Measurements from ENCODE around the gene TOP1.

Gene TOP1

DNA sequence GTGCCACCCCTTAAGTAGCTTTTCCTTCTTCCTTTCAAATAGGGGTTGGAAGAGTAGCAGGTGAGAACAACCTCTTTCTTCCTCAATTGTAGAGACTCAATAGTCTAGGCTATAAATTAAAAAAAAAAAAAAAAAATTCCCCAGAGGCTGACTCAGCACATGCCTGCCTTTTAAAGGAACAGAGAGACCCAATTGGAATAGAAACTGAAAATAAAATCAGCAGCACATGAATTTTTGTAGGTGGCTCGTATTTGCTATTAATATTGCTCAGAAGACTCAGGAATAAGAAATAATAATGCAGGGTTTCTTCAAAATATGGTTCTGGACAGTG, 19.3 kb downstream of the TOP1 start (continued):
- TF ChIP-seq, protein P1, sequence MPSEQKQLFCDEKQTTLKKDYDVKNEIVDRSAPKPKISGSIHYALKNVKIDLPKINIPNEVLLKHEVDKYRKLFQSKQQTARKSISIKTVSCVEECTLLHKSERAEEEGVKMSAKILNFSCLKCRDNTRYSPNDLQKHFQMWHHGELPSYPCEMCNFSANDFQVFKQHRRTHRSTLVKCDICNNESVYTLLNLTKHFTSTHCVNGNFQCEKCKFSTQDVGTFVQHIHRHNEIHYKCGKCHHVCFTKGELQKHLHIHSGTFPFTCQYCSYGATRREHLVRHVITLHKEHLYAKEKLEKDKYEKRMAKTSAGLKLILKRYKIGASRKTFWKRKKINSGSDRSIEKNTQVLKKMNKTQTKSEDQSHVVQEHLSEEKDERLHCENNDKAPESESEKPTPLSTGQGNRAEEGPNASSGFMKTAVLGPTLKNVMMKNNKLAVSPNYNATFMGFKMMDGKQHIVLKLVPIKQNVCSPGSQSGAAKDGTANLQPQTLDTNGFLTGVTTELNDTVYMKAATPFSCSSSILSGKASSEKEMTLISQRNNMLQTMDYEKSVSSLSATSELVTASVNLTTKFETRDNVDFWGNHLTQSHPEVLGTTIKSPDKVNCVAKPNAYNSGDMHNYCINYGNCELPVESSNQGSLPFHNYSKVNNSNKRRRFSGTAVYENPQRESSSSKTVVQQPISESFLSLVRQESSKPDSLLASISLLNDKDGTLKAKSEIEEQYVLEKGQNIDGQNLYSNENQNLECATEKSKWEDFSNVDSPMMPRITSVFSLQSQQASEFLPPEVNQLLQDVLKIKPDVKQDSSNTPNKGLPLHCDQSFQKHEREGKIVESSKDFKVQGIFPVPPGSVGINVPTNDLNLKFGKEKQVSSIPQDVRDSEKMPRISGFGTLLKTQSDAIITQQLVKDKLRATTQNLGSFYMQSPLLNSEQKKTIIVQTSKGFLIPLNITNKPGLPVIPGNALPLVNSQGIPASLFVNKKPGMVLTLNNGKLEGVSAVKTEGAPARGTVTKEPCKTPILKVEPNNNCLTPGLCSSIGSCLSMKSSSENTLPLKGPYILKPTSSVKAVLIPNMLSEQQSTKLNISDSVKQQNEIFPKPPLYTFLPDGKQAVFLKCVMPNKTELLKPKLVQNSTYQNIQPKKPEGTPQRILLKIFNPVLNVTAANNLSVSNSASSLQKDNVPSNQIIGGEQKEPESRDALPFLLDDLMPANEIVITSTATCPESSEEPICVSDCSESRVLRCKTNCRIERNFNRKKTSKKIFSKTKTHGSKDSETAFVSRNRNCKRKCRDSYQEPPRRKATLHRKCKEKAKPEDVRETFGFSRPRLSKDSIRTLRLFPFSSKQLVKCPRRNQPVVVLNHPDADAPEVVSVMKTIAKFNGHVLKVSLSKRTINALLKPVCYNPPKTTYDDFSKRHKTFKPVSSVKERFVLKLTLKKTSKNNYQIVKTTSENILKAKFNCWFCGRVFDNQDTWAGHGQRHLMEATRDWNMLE (tag by site-specific recombination; conservative IDR thresholded peaks at IDR 0.05; ENCODE audit: low read depth): no peak
- TF ChIP-seq ZXDB (tag by site-specific recombination; IDR thresholded peaks at IDR 0.05) (peak; percentile 16; the same call in 1 of the 2 replicates), ZNF514 (tag by site-specific recombination; IDR thresholded peaks at IDR 0.05) (no peak)
- TF ChIP-seq, protein P2, sequence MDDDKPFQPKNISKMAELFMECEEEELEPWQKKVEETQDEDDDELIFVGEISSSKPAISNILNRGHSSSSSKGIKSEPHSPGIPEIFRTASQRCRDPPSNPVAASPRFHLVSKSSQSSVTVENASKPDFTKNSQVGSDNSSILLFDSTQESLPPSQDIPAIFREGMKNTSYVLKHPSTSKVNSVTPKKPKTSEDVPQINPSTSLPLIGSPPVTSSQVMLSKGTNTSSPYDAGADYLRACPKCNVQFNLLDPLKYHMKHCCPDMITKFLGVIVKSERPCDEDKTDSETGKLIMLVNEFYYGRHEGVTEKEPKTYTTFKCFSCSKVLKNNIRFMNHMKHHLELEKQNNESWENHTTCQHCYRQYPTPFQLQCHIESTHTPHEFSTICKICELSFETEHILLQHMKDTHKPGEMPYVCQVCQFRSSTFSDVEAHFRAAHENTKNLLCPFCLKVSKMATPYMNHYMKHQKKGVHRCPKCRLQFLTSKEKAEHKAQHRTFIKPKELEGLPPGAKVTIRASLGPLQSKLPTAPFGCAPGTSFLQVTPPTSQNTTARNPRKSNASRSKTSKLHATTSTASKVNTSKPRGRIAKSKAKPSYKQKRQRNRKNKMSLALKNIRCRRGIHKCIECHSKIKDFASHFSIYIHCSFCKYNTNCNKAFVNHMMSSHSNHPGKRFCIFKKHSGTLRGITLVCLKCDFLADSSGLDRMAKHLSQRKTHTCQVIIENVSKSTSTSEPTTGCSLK (tag by site-specific recombination; IDR thresholded peaks at IDR 0.05): no peak
- TF ChIP-seq, protein P3, sequence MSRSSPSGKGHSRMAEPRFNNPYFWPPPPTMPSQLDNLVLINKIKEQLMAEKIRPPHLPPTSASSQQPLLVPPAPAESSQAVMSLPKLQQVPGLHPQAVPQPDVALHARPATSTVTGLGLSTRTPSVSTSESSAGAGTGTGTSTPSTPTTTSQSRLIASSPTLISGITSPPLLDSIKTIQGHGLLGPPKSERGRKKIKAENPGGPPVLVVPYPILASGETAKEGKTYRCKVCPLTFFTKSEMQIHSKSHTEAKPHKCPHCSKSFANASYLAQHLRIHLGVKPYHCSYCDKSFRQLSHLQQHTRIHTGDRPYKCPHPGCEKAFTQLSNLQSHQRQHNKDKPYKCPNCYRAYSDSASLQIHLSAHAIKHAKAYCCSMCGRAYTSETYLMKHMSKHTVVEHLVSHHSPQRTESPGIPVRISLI (tag by site-specific recombination; IDR thresholded peaks at IDR 0.05): peak; percentile 80

DNA sequence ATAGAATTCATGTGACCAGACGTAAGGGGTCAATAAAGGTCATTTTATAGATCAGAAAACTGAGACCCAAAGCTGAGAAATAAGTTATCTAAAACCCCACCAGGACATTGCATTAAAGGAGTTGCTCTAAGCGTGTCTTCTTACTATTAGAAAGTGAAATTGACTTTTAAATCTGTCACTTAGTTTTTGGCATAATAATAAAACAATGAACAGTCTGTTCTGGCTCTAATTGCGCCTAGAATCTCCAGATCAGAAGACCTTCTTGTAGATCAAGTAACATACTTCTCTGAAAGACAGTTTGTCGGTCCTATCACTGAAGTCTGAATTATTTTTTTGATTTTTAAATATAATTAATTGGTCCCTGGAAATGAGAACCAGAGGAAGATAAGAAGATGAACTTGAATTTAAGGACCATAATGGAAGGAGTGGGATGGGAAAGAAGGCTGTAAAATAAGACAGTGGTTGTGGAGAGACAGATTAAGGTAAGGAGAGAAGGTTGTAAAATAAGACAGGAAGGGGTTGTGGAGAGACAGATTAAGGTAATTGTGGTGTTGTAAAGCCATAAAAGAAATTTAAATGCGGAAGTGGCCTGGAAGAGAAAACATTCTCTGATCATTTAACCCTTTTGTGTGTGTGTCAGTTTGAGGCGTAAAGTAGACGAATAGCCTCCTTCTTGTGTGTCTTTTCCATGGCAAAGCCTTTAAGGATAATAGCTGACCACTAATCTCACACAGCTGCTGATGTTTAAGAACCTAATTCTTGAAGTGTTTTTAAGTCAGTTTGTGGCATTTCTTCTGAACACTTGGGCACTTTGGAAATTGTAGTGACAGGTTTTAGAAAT, 20.1 kb downstream of the TOP1 start:
- Histone ChIP-seq H3K9me3 (ENCODE audit: control insufficient read depth, insufficient read depth, low read depth, low read length) (no peaks in the 10 kb centered on the region), H3K4me1 (ENCODE audit: control insufficient read depth, insufficient read depth, low read length) (peaks cover 40% of the 10 kb centered on the region), H3K36me3 (ENCODE audit: control insufficient read depth in 2 of 2, insufficient read depth in 1 of 2, low read length in 2 of 2) (no peaks in the 10 kb centered on the region), H3K4me3 (ENCODE audit: low read depth, low read length) (no peak overlapping the region), H3K27ac (ENCODE audit: extremely low read depth, low read depth, low read length) (no peak overlapping the region)
- CTCF ChIA-PET: no interaction called here
- POLR2A ChIA-PET: no interaction called here
- TF ChIP-seq ZNF510 (tag by site-specific recombination; IDR thresholded peaks at IDR 0.05; ENCODE audit: insufficient replicate concordance): no peak
- TF ChIP-seq GLI4 (tag by site-specific recombination; IDR thresholded peaks at IDR 0.05): no peak
- TF ChIP-seq, protein P4, sequence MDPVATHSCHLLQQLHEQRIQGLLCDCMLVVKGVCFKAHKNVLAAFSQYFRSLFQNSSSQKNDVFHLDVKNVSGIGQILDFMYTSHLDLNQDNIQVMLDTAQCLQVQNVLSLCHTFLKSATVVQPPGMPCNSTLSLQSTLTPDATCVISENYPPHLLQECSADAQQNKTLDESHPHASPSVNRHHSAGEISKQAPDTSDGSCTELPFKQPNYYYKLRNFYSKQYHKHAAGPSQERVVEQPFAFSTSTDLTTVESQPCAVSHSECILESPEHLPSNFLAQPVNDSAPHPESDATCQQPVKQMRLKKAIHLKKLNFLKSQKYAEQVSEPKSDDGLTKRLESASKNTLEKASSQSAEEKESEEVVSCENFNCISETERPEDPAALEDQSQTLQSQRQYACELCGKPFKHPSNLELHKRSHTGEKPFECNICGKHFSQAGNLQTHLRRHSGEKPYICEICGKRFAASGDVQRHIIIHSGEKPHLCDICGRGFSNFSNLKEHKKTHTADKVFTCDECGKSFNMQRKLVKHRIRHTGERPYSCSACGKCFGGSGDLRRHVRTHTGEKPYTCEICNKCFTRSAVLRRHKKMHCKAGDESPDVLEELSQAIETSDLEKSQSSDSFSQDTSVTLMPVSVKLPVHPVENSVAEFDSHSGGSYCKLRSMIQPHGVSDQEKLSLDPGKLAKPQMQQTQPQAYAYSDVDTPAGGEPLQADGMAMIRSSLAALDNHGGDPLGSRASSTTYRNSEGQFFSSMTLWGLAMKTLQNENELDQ (tag by site-specific recombination; IDR thresholded peaks at IDR 0.05; ENCODE audit: low read depth): no peak
- TF ChIP-seq SETDB1 (IDR thresholded peaks at IDR 0.05; ENCODE audit: insufficient read length, low read length): no peak
- TF ChIP-seq, protein P5, sequence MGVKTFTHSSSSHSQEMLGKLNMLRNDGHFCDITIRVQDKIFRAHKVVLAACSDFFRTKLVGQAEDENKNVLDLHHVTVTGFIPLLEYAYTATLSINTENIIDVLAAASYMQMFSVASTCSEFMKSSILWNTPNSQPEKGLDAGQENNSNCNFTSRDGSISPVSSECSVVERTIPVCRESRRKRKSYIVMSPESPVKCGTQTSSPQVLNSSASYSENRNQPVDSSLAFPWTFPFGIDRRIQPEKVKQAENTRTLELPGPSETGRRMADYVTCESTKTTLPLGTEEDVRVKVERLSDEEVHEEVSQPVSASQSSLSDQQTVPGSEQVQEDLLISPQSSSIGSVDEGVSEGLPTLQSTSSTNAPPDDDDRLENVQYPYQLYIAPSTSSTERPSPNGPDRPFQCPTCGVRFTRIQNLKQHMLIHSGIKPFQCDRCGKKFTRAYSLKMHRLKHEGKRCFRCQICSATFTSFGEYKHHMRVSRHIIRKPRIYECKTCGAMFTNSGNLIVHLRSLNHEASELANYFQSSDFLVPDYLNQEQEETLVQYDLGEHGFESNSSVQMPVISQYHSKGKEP (tag by site-specific recombination; IDR thresholded peaks at IDR 0.05): no peak
- TF ChIP-seq ZNF157 (tag by site-specific recombination; IDR thresholded peaks at IDR 0.05): no peak
- TF ChIP-seq, protein P6, sequence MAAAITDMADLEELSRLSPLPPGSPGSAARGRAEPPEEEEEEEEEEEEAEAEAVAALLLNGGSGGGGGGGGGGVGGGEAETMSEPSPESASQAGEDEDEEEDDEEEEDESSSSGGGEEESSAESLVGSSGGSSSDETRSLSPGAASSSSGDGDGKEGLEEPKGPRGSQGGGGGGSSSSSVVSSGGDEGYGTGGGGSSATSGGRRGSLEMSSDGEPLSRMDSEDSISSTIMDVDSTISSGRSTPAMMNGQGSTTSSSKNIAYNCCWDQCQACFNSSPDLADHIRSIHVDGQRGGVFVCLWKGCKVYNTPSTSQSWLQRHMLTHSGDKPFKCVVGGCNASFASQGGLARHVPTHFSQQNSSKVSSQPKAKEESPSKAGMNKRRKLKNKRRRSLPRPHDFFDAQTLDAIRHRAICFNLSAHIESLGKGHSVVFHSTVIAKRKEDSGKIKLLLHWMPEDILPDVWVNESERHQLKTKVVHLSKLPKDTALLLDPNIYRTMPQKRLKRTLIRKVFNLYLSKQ (tag by site-specific recombination; IDR thresholded peaks at IDR 0.05; ENCODE audit: borderline replicate concordance): peak; percentile 81
- TF ChIP-seq, protein P7, sequence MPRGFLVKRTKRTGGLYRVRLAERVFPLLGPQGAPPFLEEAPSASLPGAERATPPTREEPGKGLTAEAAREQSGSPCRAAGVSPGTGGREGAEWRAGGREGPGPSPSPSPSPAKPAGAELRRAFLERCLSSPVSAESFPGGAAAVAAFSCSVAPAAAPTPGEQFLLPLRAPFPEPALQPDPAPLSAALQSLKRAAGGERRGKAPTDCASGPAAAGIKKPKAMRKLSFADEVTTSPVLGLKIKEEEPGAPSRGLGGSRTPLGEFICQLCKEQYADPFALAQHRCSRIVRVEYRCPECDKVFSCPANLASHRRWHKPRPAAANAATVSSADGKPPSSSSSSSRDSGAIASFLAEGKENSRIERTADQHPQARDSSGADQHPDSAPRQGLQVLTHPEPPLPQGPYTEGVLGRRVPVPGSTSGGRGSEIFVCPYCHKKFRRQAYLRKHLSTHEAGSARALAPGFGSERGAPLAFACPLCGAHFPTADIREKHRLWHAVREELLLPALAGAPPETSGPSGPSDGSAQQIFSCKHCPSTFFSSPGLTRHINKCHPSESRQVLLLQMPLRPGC (tag by site-specific recombination; IDR thresholded peaks at IDR 0.05): peak; percentile 51; the same call in 1 of the 2 replicates
- TF ChIP-seq TCF7L2 (IDR thresholded peaks at IDR 0.05; ENCODE audit: borderline replicate concordance, low read depth, low read length): peak; percentile 55; the same call in 1 of the 2 replicates
- peak; percentile 48; the same call in 1 of the 2 replicates for TF ChIP-seq ZBTB17 (tag by site-specific recombination; IDR thresholded peaks at IDR 0.05)
- no peak for TF ChIP-seq ZNF585B (tag by site-specific recombination; IDR thresholded peaks at IDR 0.05)
- TF ChIP-seq ZNF2 (tag by site-specific recombination; IDR thresholded peaks at IDR 0.05): 0 out of 2 replicates have a peak, but pooled peaks have one; percentile 49

Measured in HEK293 (cell line).